CD4-positive, alpha-beta T cell treated with Interleukin-6 at 100 ng/mL for 8 hours (primary cell): ENCODE measurements around the gene VPS11.

Experiments
- DNase-seq: peaks from one replicate; pipeline ENCODE4 v3.0.0-alpha.2; 2020; ENCODE audit warnings: mixed read lengths, low spot score

The VPS11 gene

GRCh38 chr11:119081682-119082260 is 14.2 kb downstream of the VPS11 start:
- DNase-seq: no peak

- peak; percentile 85 for DNase-seq
These were observed 17.2 kb downstream of the VPS11 start, which contains the start of gene HMBS for GRCh38 chr11:119084663-119085436. Gene HMBS, plus strand, starts transcription at chr11:119084881. Its CDS starts 153 bp downstream, at chr11:119085034.

- no peak for DNase-seq
These were observed 17.8 kb downstream of the VPS11 start for GRCh38 chr11:119085437-119085847.

DNA sequence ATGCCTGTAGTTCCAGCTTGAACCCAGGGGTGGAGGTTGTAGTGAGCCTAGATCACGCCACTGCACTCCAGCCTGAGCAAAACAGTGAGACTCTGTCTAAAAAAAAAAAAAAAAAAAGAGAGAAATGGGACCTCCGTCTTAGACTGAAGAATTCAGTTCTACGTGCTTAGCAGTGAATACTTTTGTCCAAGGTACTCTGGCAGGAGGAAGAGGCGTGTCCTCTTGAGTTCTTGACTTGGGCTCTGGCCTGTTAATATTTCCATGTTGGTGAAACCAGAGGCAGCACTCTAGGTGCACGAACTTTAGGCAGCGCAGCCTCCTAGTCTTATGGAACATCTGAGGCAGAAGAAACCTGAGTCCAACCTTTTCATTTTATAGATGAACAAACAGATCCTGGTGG is 19.5 kb downstream of the VPS11 start:
- DNase-seq: no peak

DNA sequence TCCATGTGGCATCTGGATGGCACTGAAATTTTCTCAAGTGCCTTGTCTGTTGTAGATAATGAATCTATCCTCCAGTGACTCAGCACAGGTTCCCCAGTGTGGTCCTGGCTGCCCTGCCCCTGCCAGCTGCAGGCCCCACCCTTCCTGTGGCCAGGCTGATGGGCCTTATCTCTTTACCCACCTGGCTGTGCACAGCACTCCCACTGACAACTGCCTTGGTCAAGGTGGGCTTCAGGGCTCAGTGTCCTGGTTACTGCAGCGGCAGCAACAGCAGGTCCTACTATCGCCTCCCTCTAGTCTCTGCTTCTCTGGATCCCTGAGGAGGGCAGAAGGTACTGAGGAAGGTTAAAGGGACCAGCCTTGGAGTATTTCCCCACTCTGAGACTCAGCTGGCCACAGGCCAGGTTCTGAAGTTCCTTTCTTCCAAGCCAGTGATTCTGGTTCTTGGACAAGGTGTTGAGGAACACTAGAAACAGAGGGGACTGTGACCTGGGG is 20.2 kb downstream of the VPS11 start:
- DNase-seq: no peak

GRCh38 chr11:119088406-119088805 is 20.8 kb downstream of the VPS11 start:
- no peak for DNase-seq

DNA sequence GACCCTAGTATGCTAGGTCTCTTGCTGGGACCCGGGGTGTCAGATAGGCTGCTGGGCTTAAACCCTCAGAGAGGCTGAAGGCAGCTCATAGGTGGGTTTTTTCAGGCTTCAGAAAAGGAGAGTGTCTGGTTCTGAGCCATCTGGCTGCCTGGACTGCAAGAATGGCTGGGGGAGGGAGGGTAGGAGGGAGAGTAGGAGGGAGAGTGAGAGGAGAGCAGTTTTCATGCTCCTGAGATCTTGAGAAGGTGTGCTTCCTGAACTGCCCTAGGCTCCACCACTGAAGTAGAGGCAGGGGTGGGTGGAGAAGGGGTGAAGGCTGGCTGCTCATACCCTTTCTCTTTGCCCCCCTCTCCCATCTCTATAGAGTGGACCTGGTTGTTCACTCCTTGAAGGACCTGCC is 21.7 kb downstream of the VPS11 start:
- DNase-seq: no peak

GRCh38 chr11:119091178-119091577 is 23.6 kb downstream of the VPS11 start:
- no peak for DNase-seq

DNA sequence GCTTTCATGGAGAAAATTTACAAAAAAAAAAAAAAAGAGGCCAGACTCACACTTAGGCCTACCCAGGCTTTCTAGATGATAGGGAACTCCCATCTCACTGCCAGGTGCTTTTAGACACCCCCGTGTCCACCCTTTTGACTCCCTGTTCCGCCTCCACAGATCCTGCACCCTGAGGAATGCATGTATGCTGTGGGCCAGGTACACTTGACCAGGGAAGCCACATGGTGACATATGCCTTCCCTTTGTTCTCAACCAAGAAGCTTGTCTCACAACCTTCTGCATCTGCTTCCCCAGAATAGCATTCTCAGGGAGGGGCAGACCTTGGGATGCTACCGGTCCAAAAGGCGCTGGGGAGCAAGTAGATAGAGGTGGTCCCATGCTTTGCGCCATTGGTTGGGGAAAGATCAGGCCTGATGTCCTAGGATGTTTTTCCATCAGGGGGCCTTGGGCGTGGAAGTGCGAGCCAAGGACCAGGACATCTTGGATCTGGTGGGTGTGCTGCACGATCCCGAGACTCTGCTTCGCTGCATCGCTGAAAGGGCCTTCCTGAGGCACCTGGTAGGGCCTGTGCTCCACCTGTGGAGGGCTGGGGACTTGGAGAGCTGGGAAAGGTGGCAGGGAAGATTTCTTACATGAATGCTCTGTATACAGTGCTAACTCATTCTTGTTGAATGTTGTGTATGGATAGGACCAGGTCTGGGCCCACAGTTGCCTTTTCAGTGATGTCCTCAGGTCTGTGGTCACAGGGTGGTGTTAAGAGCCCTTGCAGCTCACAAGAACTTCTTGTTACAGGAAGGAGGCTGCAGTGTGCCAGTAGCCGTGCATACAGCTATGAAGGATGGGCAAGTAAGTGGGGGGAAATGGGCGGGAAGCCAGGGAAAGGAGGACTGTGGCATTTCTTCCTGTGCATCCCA is 24.6 kb downstream of the VPS11 start:
- DNase-seq: no peak

DNA sequence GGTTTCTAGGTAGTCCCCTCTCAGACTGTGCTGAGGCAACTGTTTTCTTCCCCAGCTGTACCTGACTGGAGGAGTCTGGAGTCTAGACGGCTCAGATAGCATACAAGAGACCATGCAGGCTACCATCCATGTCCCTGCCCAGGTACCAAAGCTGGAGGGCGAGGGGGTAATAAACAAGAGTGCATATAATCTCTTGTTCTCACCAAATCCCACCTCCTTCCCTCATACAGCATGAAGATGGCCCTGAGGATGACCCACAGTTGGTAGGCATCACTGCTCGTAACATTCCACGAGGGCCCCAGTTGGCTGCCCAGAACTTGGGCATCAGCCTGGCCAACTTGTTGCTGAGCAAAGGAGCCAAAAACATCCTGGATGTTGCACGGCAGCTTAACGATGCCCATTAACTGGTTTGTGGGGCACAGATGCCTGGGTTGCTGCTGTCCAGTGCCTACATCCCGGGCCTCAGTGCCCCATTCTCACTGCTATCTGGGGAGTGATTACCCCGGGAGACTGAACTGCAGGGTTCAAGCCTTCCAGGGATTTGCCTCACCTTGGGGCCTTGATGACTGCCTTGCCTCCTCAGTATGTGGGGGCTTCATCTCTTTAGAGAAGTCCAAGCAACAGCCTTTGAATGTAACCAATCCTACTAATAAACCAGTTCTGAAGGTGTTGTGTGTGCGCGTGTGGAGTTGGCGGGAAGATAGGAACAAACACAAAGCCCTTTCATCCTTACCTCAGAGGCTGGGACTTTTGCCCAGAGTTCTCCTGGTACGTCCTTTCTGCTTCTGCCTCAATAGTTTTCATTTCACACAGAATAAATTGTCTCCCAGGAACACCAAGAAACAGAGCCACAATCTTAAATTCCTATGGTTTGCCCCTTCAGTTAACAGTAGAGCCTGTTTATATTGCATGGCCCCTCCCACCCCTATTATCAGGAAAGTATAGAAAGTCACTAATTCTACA is 25.5 kb downstream of the VPS11 start:
- no peak for DNase-seq

GRCh38 chr11:119093942-119094815 is 26.6 kb downstream of the VPS11 start:
- peak; percentile 30 for DNase-seq

- peak; percentile 64 for DNase-seq
These were observed 27.1 kb downstream of the VPS11 start for GRCh38 chr11:119094816-119095065.

DNA sequence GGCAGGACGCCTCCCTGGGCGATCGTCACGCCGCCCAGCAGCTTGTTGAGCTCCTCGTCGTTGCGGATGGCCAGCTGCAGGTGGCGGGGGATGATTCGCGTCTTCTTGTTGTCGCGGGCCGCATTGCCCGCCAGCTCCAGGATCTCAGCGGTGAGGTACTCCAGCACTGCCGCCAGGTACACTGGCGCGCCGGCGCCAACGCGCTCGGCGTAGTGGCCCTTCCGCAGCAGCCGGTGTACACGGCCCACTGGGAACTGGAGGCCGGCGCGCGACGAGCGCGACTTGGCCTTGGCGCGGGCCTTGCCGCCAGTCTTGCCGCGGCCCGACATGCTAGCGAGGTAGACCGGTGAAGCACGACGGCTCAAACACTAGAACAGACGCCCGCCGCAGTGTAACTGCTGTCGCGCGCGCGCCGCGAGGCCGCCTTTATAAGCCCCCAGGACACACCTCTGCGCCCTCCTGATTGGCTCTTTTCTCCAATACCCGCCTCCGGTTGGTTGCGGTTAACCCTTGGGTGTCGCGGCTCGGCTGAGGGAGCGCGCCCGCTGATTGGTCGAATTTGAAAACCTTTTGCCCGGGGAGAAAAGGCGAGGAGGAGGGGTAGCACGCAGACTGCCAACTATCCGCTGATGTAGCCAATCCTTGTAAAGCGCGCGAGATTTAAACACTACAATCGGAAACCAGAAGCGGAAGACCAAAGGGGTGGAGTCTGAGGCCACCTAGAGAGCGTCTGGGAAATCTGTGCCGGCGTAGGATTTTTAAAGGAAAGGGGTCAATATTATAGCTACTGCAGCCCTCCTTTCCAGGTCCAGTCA is 27.7 kb downstream of the VPS11 start:
- DNase-seq: peak; percentile 100

GRCh38 chr11:119099711-119100110 is 32.1 kb downstream of the VPS11 start:
- DNase-seq: no peak

- no peak for DNase-seq
These were observed 32.8 kb downstream of the VPS11 start for GRCh38 chr11:119100246-119100970.

DNA sequence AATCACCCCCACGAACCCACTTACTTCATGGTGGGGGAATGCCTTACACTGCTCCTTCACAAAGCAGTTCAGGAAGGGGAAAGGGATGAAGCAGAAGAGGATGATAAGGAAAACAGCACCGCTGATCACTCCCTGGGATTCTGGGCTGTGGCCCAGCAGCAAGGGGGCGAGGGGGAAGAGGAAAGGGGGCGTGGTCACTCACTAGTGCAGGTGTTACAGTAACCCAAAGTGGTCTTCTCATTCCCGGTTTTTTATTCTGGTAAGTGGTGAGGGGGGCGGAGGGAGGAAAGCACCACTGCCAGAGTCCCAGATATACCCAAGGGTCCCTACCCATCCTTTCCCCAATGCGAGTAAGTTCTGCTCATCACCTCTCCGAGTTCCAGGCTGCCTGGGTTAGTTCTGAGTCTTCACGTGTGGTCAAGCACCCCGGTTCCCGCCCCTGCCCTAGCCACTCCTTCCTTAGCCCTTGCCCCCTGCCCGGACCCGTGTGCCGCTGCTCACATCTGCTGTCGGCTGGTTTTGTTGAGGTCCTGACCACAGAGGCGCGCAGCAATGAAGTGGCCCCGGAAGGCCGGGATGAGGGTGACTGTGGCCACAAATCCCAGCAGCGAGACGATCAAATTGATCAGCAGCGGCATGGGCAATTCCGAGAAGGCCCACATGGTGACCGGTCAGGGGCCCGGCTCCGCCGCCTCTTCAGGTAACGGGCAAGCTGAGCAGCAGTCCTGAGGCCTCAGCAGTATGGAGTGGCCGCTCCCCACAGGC is 33.6 kb downstream of the VPS11 start:
- no peak for DNase-seq

GRCh38 chr11:119101759-119102423 is 34.3 kb downstream of the VPS11 start, which contains the start of gene DPAGT1:
Gene DPAGT1, minus strand, starts transcription at chr11:119101853. Its CDS starts 198 bp downstream, at chr11:119101655.
- DNase-seq: peak; percentile 82
